ENCODE measurements around the gene GZMM. TPM values are rescaled to one million over a fixed set of nuclear protein-coding genes. Genes with fewer than 3 reads are reported as not detected.

Gene GZMM
- polyA plus RNA-seq, 1 experiment = not detected

DNA sequence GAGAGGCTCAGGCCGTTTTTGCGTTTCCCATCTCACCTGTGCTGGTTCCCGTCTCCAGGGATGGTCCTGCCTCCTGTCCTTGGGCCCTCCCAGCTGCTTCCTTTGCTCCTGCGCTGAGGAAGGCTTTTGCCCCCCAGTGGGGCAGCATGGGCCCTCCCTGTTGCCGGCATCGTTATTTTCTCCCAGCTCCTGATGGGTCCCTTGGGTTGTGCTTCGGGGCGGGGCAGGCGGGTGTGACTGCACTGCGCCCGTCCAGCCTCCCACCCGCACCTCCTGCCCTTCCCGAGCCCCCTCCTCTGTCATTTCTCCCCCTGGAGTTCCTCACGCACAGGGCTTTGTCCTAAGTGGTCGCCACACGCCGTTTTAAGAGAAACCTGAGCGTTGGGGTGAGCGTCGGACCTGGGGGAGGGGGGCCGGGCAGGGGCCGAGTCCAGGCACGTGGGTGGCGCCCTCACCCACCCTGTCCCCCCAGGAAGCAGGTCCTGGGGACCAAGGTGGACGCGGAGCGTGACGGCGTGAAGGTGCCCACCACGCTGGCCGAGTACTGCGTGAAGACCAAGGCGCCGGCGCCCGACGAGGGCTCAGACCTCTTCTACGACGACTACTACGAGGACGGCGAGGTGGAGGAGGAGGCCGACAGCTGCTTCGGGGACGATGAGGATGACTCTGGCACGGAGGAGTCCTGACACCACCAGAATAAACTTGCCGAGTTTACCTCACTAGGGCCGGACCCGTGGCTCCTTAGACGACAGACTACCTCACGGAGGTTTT lies 2.8 kb upstream of the GZMM start:
- POLR2A ChIA-PET = no interaction called here
- no peak overlapping the region for H3K27ac ChIP-seq (ENCODE audit: low read depth, low read length)
- H3K4me3 ChIP-seq (ENCODE audit: low read depth, low read length) = no peak overlapping the region
- no peak for TF ChIP-seq CTCF (IDR thresholded peaks at IDR 0.05; ENCODE audit: low read depth, low read length)
- CTCF ChIA-PET = no interaction called here
- no peaks in the 10 kb centered on the region for H3K27me3 ChIP-seq (ENCODE audit: control insufficient read depth, insufficient read depth, low read length)
- peaks cover 7% of the 10 kb centered on the region; the same call in 1 of the 2 replicates for H3K9me3 ChIP-seq (ENCODE audit: control insufficient read depth, insufficient read depth, low read length)
- no peak for DNase-seq (ENCODE audit: low read depth, low spot score)

GRCh38 chr19:541699-542098 lies 2.2 kb upstream of the GZMM start:
- Histone ChIP-seq H3K27ac (ENCODE audit: low read depth, low read length) (no peak overlapping the region), H3K4me3 (ENCODE audit: low read depth, low read length) (no peak overlapping the region), H3K27me3 (ENCODE audit: control insufficient read depth, insufficient read depth, low read length) (no peaks in the 10 kb centered on the region), H3K9me3 (ENCODE audit: control insufficient read depth, insufficient read depth, low read length) (peaks cover 7% of the 10 kb centered on the region; the same call in 1 of the 2 replicates)
- ChIA-PET CTCF (no interaction called here), POLR2A (no interaction called here)
- TF ChIP-seq CTCF (IDR thresholded peaks at IDR 0.05; ENCODE audit: low read depth, low read length) = no peak
- no peak for DNase-seq (ENCODE audit: low read depth, low spot score)

DNA sequence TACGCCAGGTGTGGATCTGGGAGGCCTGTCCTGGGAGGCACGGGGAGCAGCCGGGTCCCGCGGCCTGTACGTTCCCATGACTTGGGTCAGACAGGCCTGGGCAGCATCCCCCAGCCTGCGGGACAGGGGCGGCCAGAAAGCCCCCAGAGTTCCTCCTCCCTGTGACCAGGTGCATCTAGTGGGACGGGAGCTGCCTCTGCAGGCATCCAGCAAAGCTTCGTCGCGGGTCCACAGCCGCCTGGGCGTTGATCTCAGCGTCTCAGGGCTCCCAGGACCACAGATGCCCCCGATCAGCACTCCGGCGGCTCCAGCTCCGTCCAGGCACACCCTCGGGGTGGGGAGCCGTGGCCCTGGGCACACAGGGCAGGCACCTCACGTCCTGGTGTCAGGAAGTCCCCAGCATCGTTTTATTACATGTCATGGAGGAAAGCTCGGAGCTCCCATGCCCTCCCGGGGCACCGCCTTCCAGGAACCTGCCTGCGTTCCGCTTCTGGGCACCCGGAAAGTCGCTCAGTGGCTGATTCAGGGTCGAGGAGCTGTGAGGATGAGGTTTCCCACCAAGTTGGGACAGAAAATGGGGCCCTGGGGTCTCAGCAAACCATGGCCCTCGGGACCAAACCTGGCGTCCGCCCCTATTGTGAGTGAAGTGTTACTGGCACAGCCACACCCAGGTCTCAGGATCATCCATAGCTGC lies 1.5 kb upstream of the GZMM start:
- ChIA-PET POLR2A (no interaction called here), CTCF (no interaction called here)
- H3K9me3 ChIP-seq (ENCODE audit: control insufficient read depth, insufficient read depth, low read length) = peaks cover 7% of the 10 kb centered on the region; the same call in 1 of the 2 replicates
- TF ChIP-seq CTCF (IDR thresholded peaks at IDR 0.05; ENCODE audit: low read depth, low read length) = no peak
- H3K4me3 ChIP-seq (ENCODE audit: low read depth, low read length) = no peak overlapping the region
- no peak overlapping the region for H3K27ac ChIP-seq (ENCODE audit: low read depth, low read length)
- H3K27me3 ChIP-seq (ENCODE audit: control insufficient read depth, insufficient read depth, low read length) = no peaks in the 10 kb centered on the region
- no peak for DNase-seq (ENCODE audit: low read depth, low spot score)

- ChIA-PET POLR2A (interaction anchor here (0.8 kb wide), 1 partner anchor 26 kb away, joined by 4 read pairs; the partner anchor contains the start of gene BSG), CTCF (no interaction called here)
- peaks cover 5% of the 10 kb centered on the region; the same call in 1 of the 2 replicates for H3K9me3 ChIP-seq (ENCODE audit: control insufficient read depth, insufficient read depth, low read length)
- H3K27me3 ChIP-seq (ENCODE audit: control insufficient read depth, insufficient read depth, low read length) = no peaks in the 10 kb centered on the region
- no peak overlapping the region for H3K4me3 ChIP-seq (ENCODE audit: low read depth, low read length)
- no peak overlapping the region for H3K27ac ChIP-seq (ENCODE audit: low read depth, low read length)
- TF ChIP-seq CTCF (IDR thresholded peaks at IDR 0.05; ENCODE audit: low read depth, low read length) = no peak
- no peak for DNase-seq (ENCODE audit: low read depth, low spot score)
Measured at GRCh38 chr19:547117-547516, 3.3 kb downstream of the GZMM start.

All from AG04450 (cell line).